HepG2 (cell line): Measurements from ENCODE around the gene MFRP. TPM values are rescaled to one million over a fixed set of nuclear protein-coding genes. Genes with fewer than 3 reads are reported as not detected.

ENCODE experiments used
- ATF3 ChIP-seq: sonication (generic); formaldehyde crosslinking; IDR thresholded peaks from 2 replicates; pipeline ENCODE4 v1.4.0; 2020; ENCODE audit warnings: missing genetic modification reagents
- ATM ChIP-seq: fragments of 450-650 bp; IDR thresholded peaks from 2 replicates; pipeline ENCODE4 v1.7.1; 2017; ENCODE audit warnings: mild to moderate bottlenecking, borderline replicate concordance
- CHCHD3 ChIP-seq: sonication (generic); formaldehyde crosslinking; IDR thresholded peaks from 2 replicates; pipeline ENCODE4 v1.8.0; 2022; ENCODE audit warnings: mild to moderate bottlenecking, missing genetic modification reagents, moderate library complexity
- ETV5 ChIP-seq: IDR thresholded peaks from 2 replicates; pipeline ENCODE4 v1.6.1; 2018; ENCODE audit warnings: missing biosample characterization, missing genetic modification reagents, inconsistent platforms, borderline replicate concordance
- FOXA1 ChIP-seq, 2 experiments: fragments of 450-650 bp in 1 of 2; sonication (generic) in 1 of 2; formaldehyde crosslinking in 1 of 2; IDR thresholded peaks; 2 replicates each; pipeline versions ENCODE4 v1.4.0 to v1.6.1; 2016 to 2020; ENCODE audit warnings: missing genetic modification reagents in 1 of 2
- FOXJ3 ChIP-seq: sonication (generic); formaldehyde crosslinking; IDR thresholded peaks from 2 replicates; pipeline ENCODE4 v1.4.0; 2020; ENCODE audit warnings: missing genetic modification reagents, mild to moderate bottlenecking, borderline replicate concordance
- GATAD2A ChIP-seq: IDR thresholded peaks from 2 replicates; pipeline ENCODE4 v1.6.1; 2016
- HNF4A ChIP-seq: sonication (generic); formaldehyde crosslinking; IDR thresholded peaks from 2 replicates; pipeline ENCODE4 v1.4.0; 2020; ENCODE audit warnings: missing genetic modification reagents
- HNRNPK ChIP-seq: fragments of 200-400 bp; formaldehyde crosslinking; IDR thresholded peaks from 2 replicates; pipeline ENCODE4 v1.6.1; 2018; ENCODE audit warnings: low read length, low read depth, moderate library complexity, mild to moderate bottlenecking; ENCODE audit not compliant: poor library complexity, severe bottlenecking
- KLF13 ChIP-seq: sonication (generic); formaldehyde crosslinking; IDR thresholded peaks from 2 replicates; pipeline ENCODE4 v1.4.0; 2020; ENCODE audit warnings: mild to moderate bottlenecking, missing genetic modification reagents
- KLF6 ChIP-seq: IDR thresholded peaks from 2 replicates; pipeline ENCODE4 v1.8.0; 2016; ENCODE audit warnings: missing biosample characterization, missing genetic modification reagents
- NR2F1 ChIP-seq, 2 experiments: fragments of 450-650 bp in 1 of 2; formaldehyde crosslinking in 1 of 2; IDR thresholded peaks; 2 replicates each; pipeline versions ENCODE4 v1.5.0 to v1.6.1; 2016 to 2020; ENCODE audit warnings: mild to moderate bottlenecking in 1 of 2, missing compliant biosample characterization in 1 of 2, missing genetic modification reagents in 1 of 2, moderate library complexity in 1 of 2
- POLR2A ChIP-seq, 2 experiments: IDR thresholded peaks; 2 replicates each; pipeline ENCODE4 v1.6.1; 2011; ENCODE audit warnings: low read depth in 2 of 2, low read length in 2 of 2, mild to moderate bottlenecking in 1 of 2, moderate library complexity in 1 of 2; ENCODE audit not compliant: insufficient read depth in 1 of 2
- SAFB2 ChIP-seq: sonication (generic); formaldehyde crosslinking; IDR thresholded peaks from 2 replicates; pipeline ENCODE4 v1.5.1; 2020; ENCODE audit warnings: missing genetic modification reagents, low read depth, mild to moderate bottlenecking, borderline replicate concordance
- SIN3B ChIP-seq: fragments of 150-350 bp; IDR thresholded peaks from 2 replicates; pipeline ENCODE4 v1.6.1; 2014; ENCODE audit warnings: low read length
- SNRNP70 ChIP-seq: fragments of 200-400 bp; formaldehyde crosslinking; IDR thresholded peaks from 2 replicates; pipeline ENCODE4 v1.6.1; 2017; ENCODE audit warnings: mild to moderate bottlenecking, low read depth, low read length, moderate library complexity
- SOX6 ChIP-seq, 2 experiments: fragments of 450-650 bp in 1 of 2; sonication (generic) in 1 of 2; formaldehyde crosslinking in 1 of 2; IDR thresholded peaks; 2 replicates each; pipeline versions ENCODE4 v1.4.0 to v1.6.1; 2017 to 2020; ENCODE audit warnings: antibody characterized with exemption in 1 of 2, mild to moderate bottlenecking in 1 of 2, missing genetic modification reagents in 1 of 2
- TEAD2 ChIP-seq: sonication (generic); formaldehyde crosslinking; IDR thresholded peaks from 2 replicates; pipeline ENCODE4 v1.9.0; 2021; ENCODE audit warnings: missing genetic modification reagents
- TEF ChIP-seq: sonication (generic); formaldehyde crosslinking; IDR thresholded peaks from 2 replicates; pipeline ENCODE4 v1.5.0; 2020; ENCODE audit warnings: missing genetic modification reagents
- THAP7 ChIP-seq: sonication (generic); formaldehyde crosslinking; IDR thresholded peaks from 2 replicates; pipeline ENCODE4 v1.8.1; 2023; ENCODE audit warnings: mild to moderate bottlenecking, missing genetic modification reagents
- U2AF1 ChIP-seq: fragments of 200-400 bp; formaldehyde crosslinking; optimal IDR thresholded peaks from 2 replicates; pipeline ENCODE3; 2017; ENCODE audit warnings: mild to moderate bottlenecking, low read depth, low read length
- ZBTB3 ChIP-seq: sonication (generic); formaldehyde crosslinking; IDR thresholded peaks from 2 replicates; pipeline ENCODE4 v1.4.0; 2020; ENCODE audit warnings: low read depth, mild to moderate bottlenecking, moderate library complexity, missing genetic modification reagents, borderline replicate concordance
- ZFP36L1 ChIP-seq: sonication (generic); formaldehyde crosslinking; IDR thresholded peaks from 2 replicates; pipeline ENCODE4 v1.8.0; 2022; ENCODE audit warnings: mild to moderate bottlenecking, missing genetic modification reagents, moderate library complexity
- ZFP36L2 ChIP-seq: sonication (generic); formaldehyde crosslinking; IDR thresholded peaks from 2 replicates; pipeline ENCODE4 v1.4.0; 2020; ENCODE audit warnings: missing genetic modification reagents
- ZFP82 ChIP-seq: sonication (generic); formaldehyde crosslinking; IDR thresholded peaks from 2 replicates; pipeline ENCODE4 v1.5.1; 2020; ENCODE audit warnings: mild to moderate bottlenecking, missing genetic modification reagents, borderline replicate concordance
- ZNF17 ChIP-seq: sonication (generic); formaldehyde crosslinking; IDR thresholded peaks from 2 replicates; pipeline ENCODE4 v1.5.0; 2020; ENCODE audit warnings: mild to moderate bottlenecking, missing genetic modification reagents
- ZNF224 ChIP-seq: sonication (generic); formaldehyde crosslinking; IDR thresholded peaks from 2 replicates; pipeline ENCODE4 v1.5.0; 2020; ENCODE audit warnings: mild to moderate bottlenecking, missing genetic modification reagents
- ZNF251 ChIP-seq: sonication (generic); formaldehyde crosslinking; IDR thresholded peaks from 2 replicates; pipeline ENCODE4 v1.9.0; 2021; ENCODE audit warnings: mild to moderate bottlenecking, missing genetic modification reagents
- ZNF792 ChIP-seq: IDR thresholded peaks from 2 replicates; pipeline ENCODE4 v1.6.1; 2016
- ZNF879 ChIP-seq: sonication (generic); formaldehyde crosslinking; IDR thresholded peaks from 2 replicates; pipeline ENCODE4 v1.8.1; 2023; ENCODE audit warnings: missing genetic modification reagents
- ZSCAN21 ChIP-seq: sonication (generic); formaldehyde crosslinking; IDR thresholded peaks from 2 replicates; pipeline ENCODE4 v1.8.0; 2022; ENCODE audit warnings: mild to moderate bottlenecking, missing genetic modification reagents, moderate library complexity, borderline replicate concordance
- ZSCAN29 ChIP-seq: sonication (generic); formaldehyde crosslinking; conservative IDR thresholded peaks from 2 replicates; pipeline ENCODE4 v1.4.0; 2020; ENCODE audit warnings: mild to moderate bottlenecking, missing genetic modification reagents
- polyA plus RNA-seq, 8 experiments: library from polyadenylated mRNA; depleted of rRNA in 3 of 8; stranded (reverse) in 7 of 8; unstranded in 1 of 8; fragments of >200 nt; fragmentation: Illumina TruSeq in 4 of 8; extraction: Trizol in 4 of 8; gene quantifications; 2 replicates each; pipeline versions ENCODE4 v1.2.1 to v1.2.3, GENCODE V29; 2011 to 2016; ENCODE audit warnings: low read depth in 4 of 8, missing spikeins in 1 of 8, mixed read lengths in 1 of 8; ENCODE audit not compliant: insufficient read depth in 1 of 8
- total RNA-seq, 5 experiments: library from RNA; depleted of rRNA; stranded (reverse); fragments of >200 nt; fragmentation: Illumina TruSeq; extraction: Trizol; gene quantifications; 2 replicates each; pipeline ENCODE4 v1.2.3, GENCODE V29; 2016; ENCODE audit warnings: low read depth in 1 of 5

MFRP gene
- total and polyA plus RNA-seq, 2 of the 13 experiments (the other 11 are each of a cell fraction or from before 2014, with no cell fraction given), result not detected

GRCh38 chr11:119352857-119353260 lies 6.4 kb upstream of the MFRP start (continued):
- TF ChIP-seq NR2F1 (CRISPR knock-in tag; IDR thresholded peaks at IDR 0.05) (no peak), ATM (no peak), TEAD2 (CRISPR knock-in tag) (no peak), KLF6 (no peak), GATAD2A (CRISPR knock-in tag) (peak; percentile 82), FOXJ3 (CRISPR knock-in tag) (no peak), FOXA1 (IDR thresholded peaks at IDR 0.05) (no peak), FOXA1 (CRISPR knock-in tag; IDR thresholded peaks at IDR 0.05) (peak; percentile 51), ZFP36L2 (CRISPR knock-in tag) (no peak), ZBTB3 (CRISPR knock-in tag) (no peak), THAP7 (CRISPR knock-in tag) (no peak), ZNF224 (no peak), ZNF879 (CRISPR knock-in tag) (no peak), HNF4A (CRISPR knock-in tag) (peak; percentile 44), ZSCAN29 (no peak), CHCHD3 (CRISPR knock-in tag) (no peak), ZNF17 (CRISPR knock-in tag) (no peak), ETV5 (CRISPR knock-in tag) (no peak), SIN3B (no peak), ZNF792 (CRISPR knock-in tag) (no peak), ZFP82 (CRISPR knock-in tag) (no peak), HNRNPK (no peak), SOX6 (IDR thresholded peaks at IDR 0.05) (no peak), SOX6 (CRISPR knock-in tag; IDR thresholded peaks at IDR 0.05) (peak; percentile 82), POLR2A (IDR thresholded peaks at IDR 0.05; ENCODE audit: insufficient read depth in 1 of 2, low read depth in 2 of 2, low read length in 2 of 2) (no peak), SAFB2 (CRISPR knock-in tag) (no peak), ATF3 (CRISPR knock-in tag) (no peak), SNRNP70 (no peak), TEF (CRISPR knock-in tag) (no peak), ZFP36L1 (CRISPR knock-in tag) (no peak), ZSCAN21 (no peak), ZNF251 (CRISPR knock-in tag) (no peak), U2AF1 (no peak), KLF13 (no peak)
